GM18526 (cell line): ENCODE measurements around the gene ROBO2.

Source experiments
- POLR2A ChIP-seq: IDR thresholded peaks from 3 replicates; pipeline ENCODE4 v1.6.1; 2011; ENCODE audit not compliant: insufficient read length; ENCODE audit errors: extremely low read depth

The ROBO2 gene

GRCh38 chr3:77535116-77535515 is 495.2 kb downstream of the ROBO2 start:
- no peak for TF ChIP-seq POLR2A

- TF ChIP-seq POLR2A, result no peak
Measured at GRCh38 chr3:77536038-77536775, 496.3 kb downstream of the ROBO2 start.

- TF ChIP-seq POLR2A, result no peak
Measured at GRCh38 chr3:77539014-77539413, 499.1 kb downstream of the ROBO2 start.

GRCh38 chr3:77539677-77540076 is 499.8 kb downstream of the ROBO2 start:
- TF ChIP-seq POLR2A, result no peak

- no peak for TF ChIP-seq POLR2A
Measured at GRCh38 chr3:77541203-77541922, 501.5 kb downstream of the ROBO2 start.

DNA sequence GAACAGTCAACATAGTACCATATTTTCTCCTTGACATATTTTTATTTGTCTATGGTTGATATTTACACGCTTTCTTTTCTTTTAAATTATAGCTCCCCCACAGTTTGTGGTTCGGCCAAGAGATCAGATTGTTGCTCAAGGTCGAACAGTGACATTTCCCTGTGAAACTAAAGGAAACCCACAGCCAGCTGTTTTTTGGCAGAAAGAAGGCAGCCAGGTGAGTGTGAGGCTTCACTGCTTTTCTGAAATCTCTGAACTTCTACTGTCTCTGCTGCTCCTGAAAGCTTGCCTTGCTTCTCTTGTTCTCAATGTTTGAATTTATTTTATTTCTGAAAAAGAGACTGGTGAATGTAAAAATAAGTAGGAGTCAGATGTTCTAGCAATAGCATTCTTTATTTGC is 506.3 kb downstream of the ROBO2 start:
- TF ChIP-seq POLR2A, result no peak

DNA sequence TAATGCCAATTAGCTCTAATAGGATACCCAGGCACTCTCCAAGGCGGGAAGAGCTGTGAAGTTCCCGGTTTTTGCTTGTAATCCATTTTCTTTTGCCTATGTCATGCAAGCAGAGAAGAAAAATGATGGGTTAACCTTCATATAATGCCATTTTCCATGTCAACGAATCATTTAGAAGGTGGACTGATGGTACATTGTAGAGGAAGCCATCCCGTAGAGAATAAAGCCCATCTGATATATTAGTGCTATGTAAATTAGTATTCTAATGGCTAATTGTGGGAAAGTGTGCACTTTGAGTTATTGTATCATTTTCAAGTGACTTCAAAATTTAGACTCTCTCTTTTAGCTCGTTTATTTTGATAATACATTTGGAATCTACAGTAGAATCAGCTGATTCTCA is 509.1 kb downstream of the ROBO2 start:
- no peak for TF ChIP-seq POLR2A

- no peak for TF ChIP-seq POLR2A
Measured at GRCh38 chr3:77553240-77553639, 513.3 kb downstream of the ROBO2 start.

DNA sequence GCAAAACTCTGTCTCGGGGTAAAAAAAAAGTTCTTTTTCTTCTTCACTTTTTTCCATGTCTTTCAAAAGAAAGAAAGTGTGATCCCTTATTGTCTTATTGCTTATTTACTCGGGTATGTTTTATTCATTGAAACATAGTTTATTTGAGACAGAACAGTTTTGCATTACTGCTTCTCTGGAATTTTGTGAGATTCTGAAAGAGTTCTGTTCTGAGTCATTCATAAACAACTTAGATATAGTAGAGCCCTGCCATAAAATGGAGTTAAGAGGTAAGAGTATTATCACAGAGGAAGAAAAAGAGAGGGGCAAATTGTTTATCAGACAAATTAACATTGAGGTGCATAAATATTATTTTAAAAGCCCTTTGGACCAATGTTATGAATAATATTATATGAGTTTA is 522.2 kb downstream of the ROBO2 start:
- no peak for TF ChIP-seq POLR2A

DNA sequence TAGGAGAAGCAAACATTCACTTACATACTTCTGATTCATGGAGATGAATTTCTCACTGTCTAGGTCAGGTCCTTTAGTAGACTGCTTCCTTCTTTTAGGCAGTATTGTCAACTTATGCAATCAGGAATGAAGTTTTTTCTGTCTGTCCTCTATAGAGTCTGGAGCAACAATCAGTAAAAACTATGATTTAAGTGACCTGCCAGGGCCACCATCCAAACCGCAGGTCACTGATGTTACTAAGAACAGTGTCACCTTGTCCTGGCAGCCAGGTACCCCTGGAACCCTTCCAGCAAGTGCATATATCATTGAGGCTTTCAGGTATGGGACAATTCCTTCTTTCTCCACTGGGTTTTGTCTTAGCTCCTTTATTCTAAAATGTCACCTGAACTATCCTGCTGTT is 523.1 kb downstream of the ROBO2 start:
- no peak for TF ChIP-seq POLR2A

DNA sequence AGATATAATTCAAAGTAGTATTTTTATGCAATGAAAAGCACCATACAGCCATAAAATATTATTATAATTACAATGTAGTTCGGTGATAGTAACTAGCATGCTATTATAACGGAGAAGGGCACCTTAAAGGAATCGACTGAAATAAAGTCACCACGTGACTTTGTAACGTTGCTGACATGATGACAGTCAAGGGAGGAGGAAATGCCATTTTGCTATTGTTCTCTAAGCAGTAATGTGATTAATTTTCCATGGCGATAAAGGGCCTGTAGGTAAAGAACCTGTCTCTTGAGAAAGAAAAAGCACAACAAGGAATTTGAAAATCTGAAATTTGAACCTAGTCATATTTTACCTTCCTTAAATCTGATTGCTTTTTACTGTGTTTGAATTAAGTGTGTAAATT is 526.2 kb downstream of the ROBO2 start:
- no peak for TF ChIP-seq POLR2A

- TF ChIP-seq POLR2A, result no peak
Measured at GRCh38 chr3:77571971-77572715, 532.2 kb downstream of the ROBO2 start.

DNA sequence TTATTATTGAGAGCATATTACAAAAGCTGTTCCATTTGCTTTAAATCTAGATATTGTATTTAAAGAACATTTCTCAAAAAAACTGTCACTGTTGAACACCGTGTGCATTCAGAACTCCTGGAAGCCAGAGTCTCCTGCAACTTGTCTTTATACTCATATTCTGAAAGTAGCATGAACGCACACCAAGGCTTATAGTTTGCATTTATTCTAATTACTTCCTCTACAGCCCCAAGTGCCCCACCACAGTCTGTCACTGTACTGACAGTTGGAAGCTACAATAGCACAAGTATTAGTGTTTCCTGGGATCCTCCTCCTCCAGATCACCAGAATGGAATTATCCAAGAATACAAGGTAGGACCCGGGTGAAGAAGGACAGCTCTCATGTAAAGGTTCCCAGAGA is 537.4 kb downstream of the ROBO2 start:
- TF ChIP-seq POLR2A, result no peak

DNA sequence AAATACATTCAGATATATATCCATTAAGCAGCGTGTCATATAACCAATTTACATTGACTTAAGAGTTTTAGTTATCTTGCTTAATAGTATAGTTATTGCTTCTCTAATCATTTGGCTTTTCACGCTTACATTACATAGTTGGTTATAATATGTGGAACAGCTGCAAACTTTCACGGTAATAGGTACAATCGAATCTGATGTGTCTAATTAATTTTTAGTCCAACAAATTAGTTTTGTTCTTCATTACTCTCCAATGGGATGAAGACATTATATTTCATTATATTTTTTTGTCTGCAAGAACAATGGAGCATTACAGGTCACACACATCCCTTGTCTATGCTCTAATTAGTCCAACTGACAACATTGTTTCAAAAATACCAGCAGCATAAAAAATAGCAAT is 546.3 kb downstream of the ROBO2 start:
- TF ChIP-seq POLR2A, result no peak

DNA sequence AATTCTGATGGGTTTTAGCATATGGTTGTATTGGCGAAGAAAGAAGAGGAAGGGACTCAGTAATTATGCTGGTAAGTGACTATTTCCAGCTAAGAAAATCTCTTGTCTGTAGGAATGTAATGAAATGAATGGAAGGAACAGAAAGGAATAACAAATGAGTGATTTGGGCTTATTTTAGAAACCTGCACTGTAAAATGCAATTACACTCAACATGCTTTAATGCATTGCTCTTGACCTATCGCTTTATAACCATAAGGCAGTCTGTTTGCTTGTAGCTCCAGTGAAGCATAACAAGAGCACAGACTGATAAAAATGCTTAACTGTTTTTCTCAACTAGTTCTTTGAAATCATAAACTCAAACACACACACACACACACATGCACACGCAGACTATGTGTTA is 549.0 kb downstream of the ROBO2 start:
- no peak for TF ChIP-seq POLR2A

GRCh38 chr3:77590191-77590590 is 550.3 kb downstream of the ROBO2 start:
- TF ChIP-seq POLR2A, result no peak

GRCh38 chr3:77595371-77595870 is 555.5 kb downstream of the ROBO2 start:
- TF ChIP-seq POLR2A, result no peak

DNA sequence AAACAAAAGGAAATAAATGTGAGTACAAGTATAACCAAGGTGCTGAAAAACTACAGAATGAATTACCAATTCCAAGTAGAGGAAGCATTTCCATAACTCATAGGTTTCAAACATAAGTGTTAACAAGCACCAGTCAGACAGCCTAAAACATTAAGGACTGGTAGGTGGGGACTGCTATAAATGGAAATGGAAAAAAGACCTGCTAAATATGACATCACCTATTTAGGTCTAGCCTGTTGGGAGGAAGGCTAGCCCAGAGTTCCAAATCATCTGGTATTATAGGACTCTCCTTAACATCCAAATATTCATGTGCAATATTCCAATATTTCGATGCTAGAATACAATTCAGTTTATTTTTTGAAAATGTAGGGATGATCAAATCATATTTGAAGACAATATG is 560.0 kb downstream of the ROBO2 start:
- no peak for TF ChIP-seq POLR2A
